Measurements from ENCODE around the gene TIMP2. TPM values are rescaled to one million over a fixed set of nuclear protein-coding genes. Genes with fewer than 3 reads are reported as not detected.

Gene TIMP2
- total and polyA plus RNA-seq, 4 donors: 47.5 to 176 (median 91.9) TPM

GRCh38 chr17:78854508-78854907, 70.7 kb downstream of the TIMP2 start:
- H3K4me3 ChIP-seq: no peak overlapping the region
- no peak overlapping the region for H3K9ac ChIP-seq (ENCODE audit: insufficient read depth in 1 of 2, low read length in 2 of 2)
- TF ChIP-seq CTCF (IDR thresholded peaks at IDR 0.05; ENCODE audit: control extremely low read depth, extremely low read depth): no peak
- no peaks in the 10 kb centered on the region for H3K9me3 ChIP-seq (ENCODE audit: control insufficient read depth in 4 of 4, insufficient read depth in 3 of 4, low read length in 3 of 4)
- H3K27ac ChIP-seq (ENCODE audit: low read depth in 1 of 2, low read length in 1 of 2): no peak overlapping the region
- peaks cover 0 to 30% (median 19%) of the 10 kb centered on the region in 4 donors for H3K36me3 ChIP-seq (ENCODE audit: control insufficient read depth in 4 of 4, insufficient read depth in 4 of 4, low read length in 4 of 4)
- no peaks in the 10 kb centered on the region for H3K27me3 ChIP-seq (ENCODE audit: control insufficient read depth in 3 of 3, insufficient read depth in 3 of 3, low read length in 2 of 3)
- ATAC-seq (ENCODE audit: insufficient read depth, low FRiP score): no peak
- WGBS, 2 donors: 88 to 92% methylated on average over 6 to 9 of the region's 9 CpGs
- peaks cover 0 to 10% (median 0%) of the 10 kb centered on the region in 5 donors for H3K4me1 ChIP-seq (ENCODE audit: control insufficient read depth in 5 of 5, insufficient read depth in 5 of 5, low read length in 5 of 5)
- no peak for DNase-seq

- H3K27me3 ChIP-seq (ENCODE audit: control insufficient read depth in 3 of 3, insufficient read depth in 3 of 3, low read length in 2 of 3): no peaks in the 10 kb centered on the region
- no peak overlapping the region for H3K9ac ChIP-seq (ENCODE audit: insufficient read depth in 1 of 2, low read length in 2 of 2)
- no peaks in the 10 kb centered on the region for H3K9me3 ChIP-seq (ENCODE audit: control insufficient read depth in 4 of 4, insufficient read depth in 3 of 4, low read length in 3 of 4)
- no peak for ATAC-seq (ENCODE audit: insufficient read depth, low FRiP score)
- WGBS, 2 donors: 59 to 69% methylated on average over 11 of the region's 11 CpGs
- DNase-seq: no peak
- no peak overlapping the region for H3K4me3 ChIP-seq
- H3K4me1 ChIP-seq (ENCODE audit: control insufficient read depth in 5 of 5, insufficient read depth in 5 of 5, low read length in 5 of 5): peaks cover 0 to 10% (median 0%) of the 10 kb centered on the region in 5 donors
- no peak for TF ChIP-seq CTCF (IDR thresholded peaks at IDR 0.05; ENCODE audit: control extremely low read depth, extremely low read depth)
- H3K27ac ChIP-seq (ENCODE audit: low read depth in 1 of 2, low read length in 1 of 2): no peak overlapping the region
- peaks cover 0 to 30% (median 18%) of the 10 kb centered on the region in 4 donors for H3K36me3 ChIP-seq (ENCODE audit: control insufficient read depth in 4 of 4, insufficient read depth in 4 of 4, low read length in 4 of 4)
Observed at GRCh38 chr17:78853926-78854394, 71.2 kb downstream of the TIMP2 start.

GRCh38 chr17:78852709-78853121, 72.5 kb downstream of the TIMP2 start:
- no peak for TF ChIP-seq CTCF (IDR thresholded peaks at IDR 0.05; ENCODE audit: control extremely low read depth, extremely low read depth)
- no peak overlapping the region for H3K4me3 ChIP-seq
- DNase-seq (peak; percentile 81 to 97 (median 92)), ATAC-seq (ENCODE audit: insufficient read depth, low FRiP score) (no peak)
- no peaks in the 10 kb centered on the region for H3K9me3 ChIP-seq (ENCODE audit: control insufficient read depth in 4 of 4, insufficient read depth in 3 of 4, low read length in 3 of 4)
- H3K27me3 ChIP-seq (ENCODE audit: control insufficient read depth in 3 of 3, insufficient read depth in 3 of 3, low read length in 2 of 3): no peaks in the 10 kb centered on the region
- peaks cover 0 to 10% (median 0%) of the 10 kb centered on the region in 5 donors for H3K4me1 ChIP-seq (ENCODE audit: control insufficient read depth in 5 of 5, insufficient read depth in 5 of 5, low read length in 5 of 5)
- H3K36me3 ChIP-seq (ENCODE audit: control insufficient read depth in 4 of 4, insufficient read depth in 4 of 4, low read length in 4 of 4): peaks cover 0 to 30% (median 16%) of the 10 kb centered on the region in 4 donors
- no peak overlapping the region for H3K9ac ChIP-seq (ENCODE audit: insufficient read depth in 1 of 2, low read length in 2 of 2)
- no peak overlapping the region for H3K27ac ChIP-seq (ENCODE audit: low read depth in 1 of 2, low read length in 1 of 2)
- 70 to 86% methylated on average over 16 of the region's 16 CpGs for WGBS, 2 donors

GRCh38 chr17:78849026-78849425, 76.2 kb downstream of the TIMP2 start:
- Histone ChIP-seq H3K36me3 (ENCODE audit: control insufficient read depth in 4 of 4, insufficient read depth in 4 of 4, low read length in 4 of 4) (peaks cover 0 to 3% (median 0%) of the 10 kb centered on the region in 4 donors), H3K9me3 (ENCODE audit: control insufficient read depth in 4 of 4, insufficient read depth in 3 of 4, low read length in 3 of 4) (no peaks in the 10 kb centered on the region), H3K27me3 (ENCODE audit: control insufficient read depth in 3 of 3, insufficient read depth in 3 of 3, low read length in 2 of 3) (no peaks in the 10 kb centered on the region), H3K9ac (ENCODE audit: insufficient read depth in 1 of 2, low read length in 2 of 2) (no peak overlapping the region), H3K27ac (ENCODE audit: low read depth in 1 of 2, low read length in 1 of 2) (no peak overlapping the region), H3K4me3 (no peak overlapping the region), H3K4me1 (ENCODE audit: control insufficient read depth in 5 of 5, insufficient read depth in 5 of 5, low read length in 5 of 5) (peaks cover 0 to 10% (median 0%) of the 10 kb centered on the region in 5 donors)
- DNase-seq: no peak
- 93 to 95% methylated on average over 5 of the region's 5 CpGs for WGBS, 2 donors
- ATAC-seq (ENCODE audit: insufficient read depth, low FRiP score): no peak
- TF ChIP-seq CTCF (IDR thresholded peaks at IDR 0.05; ENCODE audit: control extremely low read depth, extremely low read depth): no peak
